ENCODE data around the gene NUDT8. TPM values are rescaled to one million over a fixed set of nuclear protein-coding genes. Genes with fewer than 3 reads are reported as not detected.

Gene NUDT8
- total and polyA plus RNA-seq, 7 donors, result 19.0 to 52.2 (median 34.8) TPM

DNA sequence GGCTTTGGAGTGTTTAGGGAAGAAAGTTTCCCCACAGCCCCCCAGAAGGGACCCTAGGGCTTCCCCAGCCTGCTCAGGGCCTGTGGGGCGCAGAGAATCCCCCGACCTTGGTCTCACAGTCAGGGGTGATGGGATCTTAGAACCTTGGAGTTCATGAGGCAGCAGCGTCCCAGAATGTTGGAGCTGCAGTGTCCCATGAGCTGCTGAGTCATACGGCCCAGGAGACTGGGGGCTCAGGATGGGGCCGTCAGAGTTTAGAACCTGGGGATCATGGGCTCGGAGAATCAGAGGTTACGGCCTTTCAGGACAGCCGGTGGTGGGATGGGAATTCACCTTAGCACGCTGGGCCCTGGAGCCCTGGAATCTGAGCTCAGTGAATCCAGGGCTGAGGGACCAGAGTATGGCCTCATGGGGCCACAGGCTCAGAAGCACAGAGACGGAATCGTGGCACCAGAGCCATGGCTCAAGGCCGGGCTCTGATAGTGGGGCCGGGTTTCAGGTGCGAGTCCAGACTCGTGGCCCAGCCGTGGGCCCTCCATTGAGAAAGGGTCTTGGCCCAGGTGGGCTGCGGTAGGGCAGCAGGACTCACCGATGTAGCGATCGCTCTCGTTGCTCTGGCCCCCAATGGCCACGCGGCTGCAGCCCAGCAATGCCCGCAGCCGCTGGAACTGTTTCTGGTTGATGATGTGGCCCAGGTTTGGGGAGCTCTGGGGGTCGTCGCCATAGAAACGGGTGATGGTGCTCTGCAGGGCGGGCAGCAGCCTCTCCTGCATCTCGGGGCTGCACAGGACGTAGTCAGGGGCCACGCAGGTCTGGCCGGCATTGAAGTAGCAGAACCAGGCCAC lies 35.2 kb upstream of the NUDT8 start:
- Histone ChIP-seq H3K4me3 (no peak overlapping the region), H3K9me3 (no peaks in the 10 kb centered on the region), H3K27me3 (ENCODE audit: insufficient read depth in 3 of 3, low read length in 2 of 3) (no peaks in the 10 kb centered on the region), H3K27ac (no peak overlapping the region), H3K36me3 (ENCODE audit: insufficient read depth in 1 of 2, low read depth in 1 of 2) (no peaks in the 10 kb centered on the region), H3K4me1 (no peaks in the 10 kb centered on the region)
- TF ChIP-seq, protein P1, sequence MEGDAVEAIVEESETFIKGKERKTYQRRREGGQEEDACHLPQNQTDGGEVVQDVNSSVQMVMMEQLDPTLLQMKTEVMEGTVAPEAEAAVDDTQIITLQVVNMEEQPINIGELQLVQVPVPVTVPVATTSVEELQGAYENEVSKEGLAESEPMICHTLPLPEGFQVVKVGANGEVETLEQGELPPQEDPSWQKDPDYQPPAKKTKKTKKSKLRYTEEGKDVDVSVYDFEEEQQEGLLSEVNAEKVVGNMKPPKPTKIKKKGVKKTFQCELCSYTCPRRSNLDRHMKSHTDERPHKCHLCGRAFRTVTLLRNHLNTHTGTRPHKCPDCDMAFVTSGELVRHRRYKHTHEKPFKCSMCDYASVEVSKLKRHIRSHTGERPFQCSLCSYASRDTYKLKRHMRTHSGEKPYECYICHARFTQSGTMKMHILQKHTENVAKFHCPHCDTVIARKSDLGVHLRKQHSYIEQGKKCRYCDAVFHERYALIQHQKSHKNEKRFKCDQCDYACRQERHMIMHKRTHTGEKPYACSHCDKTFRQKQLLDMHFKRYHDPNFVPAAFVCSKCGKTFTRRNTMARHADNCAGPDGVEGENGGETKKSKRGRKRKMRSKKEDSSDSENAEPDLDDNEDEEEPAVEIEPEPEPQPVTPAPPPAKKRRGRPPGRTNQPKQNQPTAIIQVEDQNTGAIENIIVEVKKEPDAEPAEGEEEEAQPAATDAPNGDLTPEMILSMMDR (IDR thresholded peaks at IDR 0.05), result no peak
- ATAC-seq, result no peak
- WGBS, 3 donors, result 87% methylated on average over 31 to 33 of the region's 33 CpGs
- intact Hi-C loops (cut with DNase I), result loop anchor here (5.0 kb wide), 1 partner anchor 38 kb away; the partner anchor contains the start of gene NUDT8 (in 2 of the 2)
- no peak for DNase-seq

DNA sequence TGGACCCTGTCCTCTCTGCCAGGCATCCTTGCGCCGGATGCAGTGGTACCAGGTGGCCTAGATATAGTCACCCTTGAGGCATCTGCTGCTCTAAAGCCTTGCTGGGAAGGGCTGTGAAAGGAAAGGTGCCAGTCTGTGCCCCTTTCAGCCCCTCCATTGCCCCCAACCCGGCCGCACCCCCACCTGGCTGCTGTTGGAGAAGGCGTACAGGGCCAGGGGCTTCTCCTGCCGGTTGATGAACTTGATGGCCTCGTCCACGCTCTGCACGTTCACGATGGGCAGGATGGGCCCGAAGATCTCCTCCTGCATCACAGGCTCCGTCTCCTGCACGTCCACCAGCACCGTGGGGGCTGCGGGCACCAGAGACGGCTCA lies 34.5 kb upstream of the NUDT8 start:
- intact Hi-C loops (cut with DNase I), result loop anchor here (5.0 kb wide), 1 partner anchor 37 kb away; the partner anchor contains the start of gene NUDT8 (in 2 of the 2)
- 82 to 92% (median 87%) methylated on average over 16 of the region's 16 CpGs for WGBS, 3 donors
- no peak for ATAC-seq

DNA sequence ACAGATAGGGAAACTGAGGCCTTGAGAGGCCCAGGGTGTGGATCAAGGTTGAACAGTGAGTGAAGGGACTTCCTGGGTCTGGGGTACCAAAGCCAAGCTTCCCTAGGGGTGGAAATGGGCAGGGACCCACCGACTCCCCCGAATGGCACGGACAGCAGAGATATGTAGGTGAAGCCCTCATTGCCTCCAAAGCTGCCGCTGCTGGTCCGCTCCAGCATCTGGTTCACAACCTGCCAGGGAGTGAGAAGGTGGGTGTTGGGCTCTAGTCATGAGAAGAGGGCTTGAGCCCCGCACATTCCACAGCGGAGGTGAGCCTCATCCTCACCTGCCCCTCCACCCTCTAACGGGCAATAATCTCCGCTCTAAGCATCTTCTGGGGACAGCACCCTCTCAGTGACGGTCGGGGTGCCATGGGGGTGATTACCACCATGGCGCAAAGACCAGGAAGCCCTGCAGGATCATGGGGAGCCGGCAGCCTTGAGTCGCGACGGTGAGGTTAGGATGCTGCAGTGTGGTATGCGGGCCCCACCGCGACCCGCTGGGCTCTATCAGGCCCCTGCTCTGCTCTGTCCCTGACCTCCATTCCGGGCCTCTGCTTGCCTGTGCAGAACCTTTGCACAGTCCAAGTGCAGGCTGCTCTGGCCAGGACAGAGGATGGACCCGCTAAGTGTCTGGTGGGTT lies 33.9 kb upstream of the NUDT8 start:
- DNase-seq, result no peak
- H3K4me1 ChIP-seq, result no peaks in the 10 kb centered on the region
- WGBS, 3 donors, result 88 to 89% (median 88%) methylated on average over 21 to 22 of the region's 22 CpGs
- H3K27ac ChIP-seq, result no peak overlapping the region
- ATAC-seq, result no peak
- no peaks in the 10 kb centered on the region for H3K36me3 ChIP-seq (ENCODE audit: insufficient read depth in 1 of 2, low read depth in 1 of 2)
- H3K9me3 ChIP-seq, result no peaks in the 10 kb centered on the region
- H3K4me3 ChIP-seq, result no peak overlapping the region
- TF ChIP-seq, protein P1 (IDR thresholded peaks at IDR 0.05), result no peak
- intact Hi-C loops (cut with DNase I), result loop anchor here (5.0 kb wide), 1 partner anchor 36 kb away; the partner anchor contains the start of gene NUDT8 (in 2 of the 2)
- no peaks in the 10 kb centered on the region for H3K27me3 ChIP-seq (ENCODE audit: insufficient read depth in 3 of 3, low read length in 2 of 3)

More for the DNA sequence above, 34.5 kb upstream of the NUDT8 start:
- H3K27ac ChIP-seq, result no peak overlapping the region
- no peaks in the 10 kb centered on the region for H3K4me1 ChIP-seq
- H3K9me3 ChIP-seq, result no peaks in the 10 kb centered on the region
- DNase-seq, result no peak
- H3K27me3 ChIP-seq (ENCODE audit: insufficient read depth in 3 of 3, low read length in 2 of 3), result no peaks in the 10 kb centered on the region
- TF ChIP-seq, protein P1 (IDR thresholded peaks at IDR 0.05), result no peak
- H3K36me3 ChIP-seq (ENCODE audit: insufficient read depth in 1 of 2, low read depth in 1 of 2), result no peaks in the 10 kb centered on the region
- no peak overlapping the region for H3K4me3 ChIP-seq

DNA sequence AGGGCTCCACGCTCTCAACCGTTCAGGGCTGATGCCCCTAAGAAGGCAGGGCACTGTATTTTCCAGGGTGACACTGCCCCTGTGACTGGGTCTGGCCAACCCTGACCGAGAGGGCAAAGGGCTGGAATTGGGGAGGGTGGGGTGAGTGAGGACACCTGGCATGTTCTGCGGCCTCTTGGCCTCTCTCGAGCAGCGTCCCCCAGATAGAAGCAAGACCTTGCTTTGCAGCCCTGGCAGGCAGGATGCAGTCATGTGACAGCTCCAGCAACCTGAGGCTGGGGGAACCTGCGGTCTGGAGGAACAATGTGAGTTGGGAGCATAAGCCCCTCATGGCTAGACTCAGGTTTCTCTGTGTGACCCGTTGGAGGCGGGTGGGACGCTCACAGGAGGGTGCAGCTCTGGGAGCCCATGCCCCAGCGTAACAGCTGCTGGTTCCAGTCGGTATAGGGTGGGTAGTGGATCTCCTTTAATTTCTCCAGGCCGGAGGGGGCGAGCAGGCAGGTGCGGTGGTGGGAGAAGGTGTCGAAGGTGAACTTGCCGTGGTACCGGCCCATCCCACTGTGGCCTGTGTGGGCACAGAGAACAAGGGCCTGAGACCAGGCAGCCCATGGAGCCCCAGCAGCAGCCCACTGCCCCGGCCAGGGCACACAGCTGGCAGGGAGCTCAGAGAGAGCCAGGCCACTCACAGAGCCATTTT lies 33.2 kb upstream of the NUDT8 start:
- no peaks in the 10 kb centered on the region for H3K27me3 ChIP-seq (ENCODE audit: insufficient read depth in 3 of 3, low read length in 2 of 3)
- no peaks in the 10 kb centered on the region for H3K36me3 ChIP-seq (ENCODE audit: insufficient read depth in 1 of 2, low read depth in 1 of 2)
- no peaks in the 10 kb centered on the region for H3K9me3 ChIP-seq
- no peaks in the 10 kb centered on the region for H3K4me1 ChIP-seq
- 68 to 70% (median 69%) methylated on average over 19 of the region's 19 CpGs for WGBS, 3 donors
- no peak overlapping the region for H3K27ac ChIP-seq
- TF ChIP-seq, protein P1 (IDR thresholded peaks at IDR 0.05), result no peak
- DNase-seq (no peak), ATAC-seq (no peak)
- intact Hi-C loops (cut with DNase I), result loop anchor here (5.0 kb wide), 1 partner anchor 36 kb away; the partner anchor contains the start of gene NUDT8 (in 2 of the 2)
- no peak overlapping the region for H3K4me3 ChIP-seq
